OCI-LY7 (cell line): Measurements from ENCODE around the gene PLEKHG5. TPM values are rescaled to one million over a fixed set of nuclear protein-coding genes. Genes with fewer than 3 reads are reported as not detected.

Experiments
- BruUV-seq: library from RNA; stranded (reverse); fragments of 400-500 nt; replicated peaks from 2 replicates; lab custom pipeline; 2021; lab: Mats Ljungman, UMichigan
- CTCF ChIA-PET: fragments of 300-600 bp; sonication (Branson Sonifier 250); formaldehyde crosslinking; loops from one replicate; lab custom pipeline; 2022; ENCODE audit warnings: antibody characterized with exemption; ENCODE audit not compliant: unreplicated experiment; lab: Charles Lee
- POLR2A ChIA-PET: fragments of 300-600 bp; sonication (Branson Sonifier 250); formaldehyde crosslinking; loops from one replicate; lab custom pipeline; 2022; ENCODE audit warnings: antibody characterized with exemption; lab: Charles Lee
- DNase-seq: peaks from one replicate; pipeline ENCODE4 v3.0.0-alpha.2; 2015; ENCODE audit warnings: low spot score
- H2AFZ ChIP-seq: fragments of 200-600 bp; sonication (generic), shearing (Covaris generic); 2 replicates; pipeline ENCODE4 v1.6.1; 2014; ENCODE audit warnings: mild to moderate bottlenecking, antibody characterized with exemption, low read length, moderate library complexity
- H3K27ac ChIP-seq: fragments of 200-600 bp; sonication (generic); 2 replicates; pipeline ENCODE4 v1.5.1; 2014; ENCODE audit warnings: mixed run types, low read depth, mild to moderate bottlenecking, moderate library complexity, low read length, inconsistent platforms; ENCODE audit not compliant: poor library complexity, severe bottlenecking
- H3K36me3 ChIP-seq: fragments of 200-600 bp; sonication (generic); 2 replicates; pipeline ENCODE4 v1.6.1; 2014; ENCODE audit warnings: mild to moderate bottlenecking, antibody characterized with exemption, low read length, moderate library complexity, mixed read lengths; ENCODE audit not compliant: insufficient read depth
- H3K4me1 ChIP-seq: fragments of 200-600 bp; sonication (generic); 2 replicates; pipeline ENCODE4 v1.5.1; 2014; ENCODE audit warnings: mild to moderate bottlenecking, low read length; ENCODE audit not compliant: insufficient read depth, poor library complexity, severe bottlenecking
- H3K4me2 ChIP-seq: fragments of 200-600 bp; sonication (generic); 2 replicates; pipeline ENCODE4 v1.6.1; 2014; ENCODE audit warnings: mild to moderate bottlenecking, low read length
- H3K4me3 ChIP-seq: fragments of 200-600 bp; sonication (generic); 2 replicates; pipeline ENCODE4 v1.5.1; 2014; ENCODE audit warnings: mild to moderate bottlenecking, low read depth, low read length; ENCODE audit not compliant: poor library complexity, severe bottlenecking
- H3K79me2 ChIP-seq: fragments of 200-600 bp; sonication (generic); 2 replicates; pipeline ENCODE4 v1.6.1; 2016; ENCODE audit warnings: low read depth, mild to moderate bottlenecking, low read length, moderate library complexity, mixed read lengths; ENCODE audit not compliant: insufficient read depth
- H3K9me2 ChIP-seq: fragments of 200-600 bp; sonication (generic); 2 replicates; pipeline ENCODE4 v1.6.1; 2016; ENCODE audit warnings: mild to moderate bottlenecking, low read length, mixed read lengths; ENCODE audit not compliant: insufficient read depth
- H3K9me3 ChIP-seq: fragments of 200-600 bp; sonication (generic); 2 replicates; pipeline ENCODE4 v1.6.1; 2014; ENCODE audit warnings: mild to moderate bottlenecking, mixed run types, low read length, mixed read lengths
- H4K20me1 ChIP-seq: fragments of 200-600 bp; sonication (generic); 2 replicates; pipeline ENCODE4 v1.6.1; 2014; ENCODE audit warnings: mild to moderate bottlenecking, antibody characterized with exemption, low read length, moderate library complexity, mixed read lengths; ENCODE audit not compliant: insufficient read depth
- CTCF ChIP-seq: fragments of 200-600 bp; sonication (generic); conservative IDR thresholded peaks from 2 replicates; pipeline ENCODE4 v1.5.1; 2014; ENCODE audit warnings: mild to moderate bottlenecking, antibody characterized with exemption, low read length, moderate library complexity, mixed read lengths
- EZH2phosphoT487 ChIP-seq: fragments of 200-600 bp; sonication (generic); IDR thresholded peaks from 2 replicates; pipeline ENCODE4 v1.6.1; 2018; ENCODE audit warnings: low read depth, borderline replicate concordance, mild to moderate bottlenecking, mixed run types, antibody characterized with exemption, low read length, moderate library complexity, mixed read lengths
- intact Hi-C: fragments of 100-400 bp; cut with micrococcal nuclease; formaldehyde crosslinking; loops from one replicate; pipeline ENCODE4 v1.10.0; 2022; ENCODE audit not compliant: unreplicated experiment
- total RNA-seq, 2 experiments: library from RNA; depleted of rRNA in 1 of 2; stranded (reverse); fragments of >200 nt in 1 of 2; shearing (Covaris generic) in 1 of 2; gene quantifications; 2 replicates each; pipeline ENCODE4 v1.2.3, GENCODE V29; 2014 to 2022

PLEKHG5 gene
- total RNA-seq, 2 experiments from 2014 or later, result 1.6 to 2.4 TPM

- Histone ChIP-seq H3K27ac (no peak overlapping the region), H3K4me2 (no peak overlapping the region), H2AFZ (no peak overlapping the region), H4K20me1 (no peaks in the 10 kb centered on the region; the same call in 1 of the 2 replicates), H3K9me2 (no peaks in the 10 kb centered on the region), H3K79me2 (no peaks in the 10 kb centered on the region), H3K9me3 (no peaks in the 10 kb centered on the region), H3K4me3 (no peak overlapping the region), H3K36me3 (no peaks in the 10 kb centered on the region), H3K4me1 (peaks cover 12% of the 10 kb centered on the region)
- intact Hi-C loops, result no loop called here
- BruUV-seq, result no TSS peak
- ChIA-PET POLR2A (interaction anchor here (0.6 kb wide), 2 partner anchors 42 to 276 kb away, joined by 3 to 5 read pairs; no protein-coding TSS in a partner anchor), CTCF (no interaction called here)
- no peak for DNase-seq
- TF ChIP-seq EZH2phosphoT487 (no peak), CTCF (no peak)
These were observed 47.9 kb downstream of the PLEKHG5 start for GRCh38 chr1:6443339-6444115.

DNA sequence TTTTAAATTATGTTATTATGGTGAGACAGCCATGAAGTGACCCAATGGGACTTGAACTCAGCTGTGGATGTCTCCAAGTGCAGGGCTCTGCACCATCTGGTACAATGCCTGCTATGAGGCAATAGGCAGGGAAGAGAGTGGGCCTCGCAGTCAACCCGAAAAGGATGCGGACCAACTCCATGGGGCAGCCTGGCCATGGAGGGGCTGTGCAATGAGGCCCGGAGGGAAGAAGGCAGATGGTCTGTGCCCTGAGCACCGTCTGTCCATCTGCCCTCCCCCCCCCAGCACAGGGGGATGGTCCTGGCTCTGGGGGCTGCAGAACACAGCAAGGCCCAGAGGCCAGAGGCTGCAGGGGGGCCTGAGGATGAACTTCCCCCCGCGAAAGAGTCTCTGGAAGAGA, 49.9 kb downstream of the PLEKHG5 start:
- ChIA-PET POLR2A (no interaction called here), CTCF (no interaction called here)
- no peak overlapping the region for H3K4me2 ChIP-seq
- no peaks in the 10 kb centered on the region; the same call in 1 of the 2 replicates for H4K20me1 ChIP-seq
- no peak overlapping the region for H3K4me3 ChIP-seq
- DNase-seq, result no peak
- no peaks in the 10 kb centered on the region for H3K79me2 ChIP-seq
- H3K9me2 ChIP-seq, result no peaks in the 10 kb centered on the region
- BruUV-seq, result no TSS peak
- H2AFZ ChIP-seq, result no peak overlapping the region
- no peak overlapping the region for H3K27ac ChIP-seq
- TF ChIP-seq EZH2phosphoT487 (no peak), CTCF (no peak)
- no peaks in the 10 kb centered on the region for H3K9me3 ChIP-seq
- intact Hi-C loops, result no loop called here
- no peaks in the 10 kb centered on the region for H3K4me1 ChIP-seq
- H3K36me3 ChIP-seq, result no peaks in the 10 kb centered on the region
